Hippocampal formation (tissue), 2 donors: ENCODE measurements around the gene IQSEC1.

Experiments used
- DNase-seq, 2 donors: peaks; one replicate each; lab custom pipeline; 2025; lab: John Stamatoyannopoulos, UW

IQSEC1 gene

DNA sequence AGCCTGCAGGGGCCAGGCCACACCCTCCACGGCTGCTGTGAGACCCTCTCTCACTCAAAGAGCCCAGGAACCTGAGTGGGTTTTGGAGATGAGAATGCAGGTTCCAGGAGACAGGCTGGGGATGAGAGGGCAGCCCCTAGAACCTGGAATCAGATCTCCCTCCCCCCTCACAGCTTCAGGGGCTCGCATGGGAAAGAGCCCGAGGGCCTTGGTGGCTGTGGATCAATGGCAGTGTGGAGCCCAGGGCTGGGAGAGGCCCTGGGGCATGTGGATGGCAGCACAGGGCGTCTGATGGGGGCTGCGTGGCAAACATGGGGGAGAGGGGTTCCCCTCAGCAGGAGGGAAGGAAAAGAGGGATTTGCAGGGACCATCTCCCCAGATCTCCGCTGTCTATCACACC, 119.0 kb downstream of the IQSEC1 start:
- no peak for DNase-seq

DNA sequence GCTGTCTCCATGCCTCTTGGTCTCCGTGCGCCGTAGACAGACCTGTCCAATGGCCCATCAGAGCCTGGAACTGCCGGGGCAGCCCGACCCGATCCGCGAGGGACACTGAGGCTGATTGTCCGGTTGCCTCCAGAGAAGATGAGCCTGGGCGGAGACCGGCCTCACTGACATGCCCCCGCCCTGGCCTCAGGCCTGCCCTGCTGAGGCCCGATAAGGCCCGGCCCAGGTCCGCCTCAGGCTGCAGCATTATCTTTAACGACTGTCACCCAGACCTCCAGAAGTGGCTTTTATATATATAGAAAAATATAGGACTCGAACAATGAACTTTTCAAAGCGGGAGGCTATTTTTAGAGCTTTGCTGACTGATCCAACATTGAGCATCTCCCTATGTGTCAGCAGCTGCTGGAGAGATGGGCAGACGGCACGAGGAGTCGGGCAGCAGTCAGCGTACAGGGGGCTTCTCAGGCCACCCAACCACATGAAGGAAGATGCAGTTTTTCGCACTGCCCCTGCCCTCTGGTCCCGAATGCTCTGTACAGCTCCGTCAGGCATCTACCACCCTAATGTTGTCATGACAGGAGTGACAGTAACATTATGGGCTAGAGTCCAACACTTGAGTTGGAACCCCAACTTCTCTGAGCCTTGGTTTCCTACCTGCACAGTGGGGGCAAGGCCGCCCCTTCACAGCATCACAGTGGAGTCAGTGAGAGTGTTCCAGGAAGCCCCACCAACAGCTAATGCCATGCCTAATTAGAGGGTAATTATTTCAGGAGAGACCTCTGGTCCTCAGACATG, 119.8 kb downstream of the IQSEC1 start:
- DNase-seq: no peak

DNA sequence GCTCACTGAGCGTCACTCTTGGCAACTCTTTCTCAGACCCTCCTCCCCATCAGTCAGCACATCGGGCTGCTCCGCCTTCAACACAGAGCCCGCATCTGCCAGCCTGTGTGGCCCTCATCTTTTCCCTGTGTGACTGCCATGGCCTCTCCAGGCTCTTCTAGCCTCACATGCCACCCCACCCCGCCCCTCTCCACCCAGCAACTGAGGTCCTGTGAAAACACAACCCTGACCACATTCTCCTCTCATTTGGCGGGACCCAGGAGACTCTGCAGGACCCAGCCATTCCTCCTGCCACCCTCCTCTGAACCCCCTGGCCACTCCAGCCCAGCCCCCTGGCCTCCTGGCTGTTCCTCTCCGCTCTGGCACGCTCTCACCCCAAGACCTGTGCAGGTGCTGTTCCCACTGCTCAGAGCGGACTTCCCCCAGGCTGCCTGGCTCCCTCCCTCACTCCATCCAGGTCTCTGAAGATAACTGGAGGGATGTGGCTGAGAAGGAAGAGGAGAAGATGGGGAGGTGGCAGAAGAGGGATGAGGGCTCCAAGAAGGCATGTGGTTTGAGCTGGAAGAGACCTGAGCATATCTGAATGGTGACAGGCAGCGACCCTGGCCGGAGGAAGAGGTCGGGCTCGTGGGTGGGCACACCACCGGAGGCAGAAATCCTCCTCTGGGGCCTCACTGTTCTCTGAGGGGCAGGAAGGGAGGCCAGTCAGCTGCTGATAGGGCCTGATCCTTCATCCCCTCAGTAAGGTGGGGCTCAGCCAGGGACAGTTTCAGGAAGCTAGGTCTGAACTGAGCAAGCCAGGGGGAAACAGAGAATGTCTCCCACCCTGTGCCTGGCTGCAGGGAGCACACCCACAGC, 120.7 kb downstream of the IQSEC1 start:
- no peak for DNase-seq

DNA sequence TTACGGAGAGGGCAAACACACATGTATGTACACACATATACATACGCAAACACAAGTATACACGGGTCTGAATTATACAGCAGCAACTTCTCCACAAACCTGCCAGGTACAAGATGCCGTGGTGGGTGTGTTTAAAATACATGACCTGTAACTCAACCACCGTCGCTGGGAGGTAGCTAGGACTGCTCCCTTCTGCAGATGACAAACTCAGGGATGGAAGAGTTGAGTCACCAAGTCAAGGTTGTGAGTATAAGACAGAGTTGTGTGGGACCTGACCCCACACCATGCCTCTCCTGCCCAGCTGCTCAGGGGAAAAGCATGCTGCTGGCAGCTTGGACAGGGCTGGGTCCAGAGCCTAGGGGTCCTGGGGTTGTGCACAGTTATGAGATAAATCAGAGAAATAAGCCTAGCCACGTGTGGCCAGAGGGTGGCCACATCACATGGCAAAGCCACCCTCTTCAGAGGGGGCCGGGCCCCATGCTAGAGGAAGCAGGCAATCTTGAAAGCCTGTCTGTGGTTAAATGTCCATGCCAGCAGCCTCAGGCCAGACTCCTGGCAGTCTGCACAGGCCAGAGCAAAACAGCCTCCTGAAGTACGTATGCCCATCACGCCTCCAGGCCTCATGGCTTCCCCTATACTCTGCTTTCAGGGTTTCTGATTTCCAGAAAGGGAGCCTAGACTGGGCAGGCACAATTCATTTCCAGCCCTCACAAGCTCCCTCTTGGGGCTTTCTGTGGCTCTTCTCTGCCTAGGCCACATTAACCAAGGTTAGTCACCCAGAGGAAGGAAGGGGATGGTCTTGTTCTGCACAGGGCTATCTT, 124.1 kb downstream of the IQSEC1 start:
- DNase-seq: peak in 1 of 2 donors; percentile 21

DNA sequence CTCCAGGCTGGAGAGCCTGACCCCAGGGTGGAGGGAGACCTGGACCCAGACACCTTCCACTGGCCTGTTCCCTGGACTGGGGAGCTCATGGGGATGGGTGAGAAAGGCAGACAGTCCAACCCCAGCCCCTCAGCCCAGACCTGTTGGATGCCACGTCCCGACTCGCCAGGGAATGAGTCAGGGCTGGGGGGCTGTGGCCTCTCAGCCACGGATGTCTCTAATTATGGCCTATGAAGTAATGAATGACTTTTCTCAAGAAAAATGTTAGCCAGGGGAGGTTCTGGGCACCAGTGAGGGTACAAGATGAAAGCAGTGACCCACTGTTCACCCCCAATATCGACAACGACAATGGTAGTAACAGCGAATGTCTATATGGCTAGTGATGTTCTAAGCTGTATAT, 124.9 kb downstream of the IQSEC1 start:
- DNase-seq: no peak

DNA sequence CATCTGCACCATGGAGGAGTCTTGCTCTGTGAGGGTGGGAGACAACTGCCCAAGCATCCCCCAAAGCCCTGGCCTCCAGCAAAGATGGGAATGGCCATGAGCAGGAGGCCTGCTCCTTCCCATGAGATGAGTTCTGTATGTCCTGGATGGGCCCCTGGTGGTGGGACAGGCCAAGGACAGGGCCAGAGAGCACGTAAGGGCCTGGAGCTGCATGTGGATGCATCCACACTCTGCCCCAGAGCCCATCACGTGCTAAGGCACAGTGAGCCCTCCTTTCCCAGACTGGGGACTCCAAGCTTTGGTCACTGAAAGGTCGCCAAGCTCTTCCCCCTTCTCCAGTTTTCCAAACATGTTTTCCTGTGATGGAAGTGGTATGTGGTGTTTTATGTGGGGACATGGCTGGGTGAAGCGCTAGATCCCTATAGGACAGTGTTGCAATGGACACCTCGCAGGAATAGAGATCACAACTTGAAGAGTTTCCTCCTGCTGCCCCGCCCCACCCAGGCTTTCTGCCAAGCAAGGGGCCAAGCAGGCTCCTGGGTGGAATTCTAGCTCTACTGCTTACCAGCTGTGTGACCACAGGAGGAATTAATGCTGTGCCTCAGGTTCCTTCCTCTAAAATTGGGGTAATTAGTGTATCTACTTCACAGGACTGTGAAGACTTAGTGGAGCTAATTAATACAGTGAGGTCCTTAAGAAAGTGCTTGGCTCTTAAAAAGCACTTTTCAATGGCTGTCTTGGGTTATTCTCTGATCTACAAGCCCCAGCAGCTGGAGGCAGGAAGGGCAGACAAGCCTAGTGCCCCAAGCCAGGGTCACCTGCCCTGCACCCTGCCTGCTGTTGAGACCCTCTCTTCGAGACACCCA, 125.5 kb downstream of the IQSEC1 start:
- no peak for DNase-seq

DNA sequence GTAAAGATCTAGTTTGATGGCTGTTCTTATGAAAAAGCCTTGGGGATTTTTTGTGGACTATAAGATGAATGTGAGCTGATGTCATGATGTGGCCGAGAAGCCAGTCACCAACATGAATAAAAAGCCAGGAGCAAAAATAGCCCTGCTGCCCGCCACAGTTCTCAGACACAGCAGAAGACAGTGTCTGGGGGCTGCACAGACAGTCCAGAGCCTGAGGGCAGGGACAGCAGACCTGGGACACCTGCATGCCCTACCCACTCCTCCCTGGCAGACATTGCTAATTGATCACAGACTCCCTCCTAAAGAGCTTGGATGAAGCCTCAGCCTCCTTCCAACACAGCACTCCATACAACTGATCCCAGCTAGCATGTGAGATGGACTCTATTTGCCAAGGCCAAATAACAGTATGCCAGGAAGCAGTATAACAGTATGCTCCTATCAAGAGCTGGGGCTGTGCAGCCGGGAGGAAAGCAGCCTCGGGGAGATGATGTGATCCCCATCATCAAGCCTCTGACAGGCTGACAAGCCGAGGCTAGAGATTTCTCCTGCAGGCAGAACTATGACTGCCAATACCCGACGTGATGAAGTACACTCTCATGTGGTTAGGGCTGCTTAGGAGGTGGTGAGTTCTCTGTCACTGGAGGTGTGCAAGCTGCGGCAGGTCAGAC, 126.4 kb downstream of the IQSEC1 start:
- no peak for DNase-seq

DNA sequence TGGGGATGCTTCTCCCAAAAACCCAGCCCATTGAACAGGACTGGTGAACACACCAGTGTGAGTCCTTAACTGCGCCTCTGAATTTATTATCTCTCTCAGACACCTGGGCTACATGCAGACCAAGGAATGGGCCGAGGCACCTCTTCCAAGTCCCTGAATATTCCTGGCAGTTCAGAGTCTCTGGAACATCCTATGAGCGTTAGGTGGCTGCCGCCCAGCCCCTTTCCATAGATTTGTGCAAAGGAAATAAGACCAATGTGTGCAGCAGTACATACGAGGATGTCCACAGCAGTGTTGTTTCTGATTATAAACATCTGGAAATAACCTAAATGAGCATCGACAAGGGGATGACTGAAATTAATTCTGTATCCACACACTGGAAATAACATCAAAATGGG, 127.0 kb downstream of the IQSEC1 start:
- DNase-seq: no peak

DNA sequence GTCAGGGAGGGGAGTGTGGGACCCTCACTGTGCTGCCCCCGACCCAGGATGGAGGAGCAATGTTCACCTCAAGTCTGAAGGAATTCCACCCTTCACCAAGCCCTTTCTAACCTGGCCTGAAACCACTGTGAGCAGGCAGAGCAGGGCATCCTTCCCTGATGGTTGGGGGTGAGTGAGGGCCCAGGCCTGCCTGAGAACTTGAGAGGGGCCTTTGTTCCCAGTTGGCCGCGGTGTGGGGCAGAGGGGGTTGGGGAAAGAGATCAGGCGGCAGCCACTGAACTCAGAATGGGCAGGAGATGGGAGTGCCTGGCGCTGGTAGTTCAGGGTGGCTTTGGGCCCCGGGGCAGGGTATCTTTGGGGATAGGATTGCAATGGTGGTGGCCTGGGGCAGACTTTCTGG, 128.4 kb downstream of the IQSEC1 start:
- peak; percentile 82 to 84 for DNase-seq

DNA sequence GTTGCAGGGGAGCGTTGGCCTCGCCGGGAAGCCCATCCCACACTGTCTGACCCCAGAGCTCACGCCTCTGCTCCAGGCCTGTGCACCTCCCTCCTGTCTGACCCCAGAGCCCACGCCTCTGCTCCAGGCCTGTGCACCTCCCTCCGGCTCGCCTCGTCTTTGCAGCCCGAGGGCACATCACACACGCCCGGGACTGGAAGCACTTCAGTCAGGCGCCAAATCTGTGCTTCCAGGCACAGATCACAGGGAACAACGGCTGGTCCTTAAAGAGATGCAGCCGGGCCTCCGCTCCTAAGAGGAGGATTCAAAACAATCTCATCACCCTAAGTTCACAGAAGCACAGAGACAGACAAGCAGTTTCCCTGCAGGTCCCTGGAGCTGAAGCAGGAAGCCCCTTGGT, 128.8 kb downstream of the IQSEC1 start:
- DNase-seq: peak in 1 of 2 donors; percentile 49

DNA sequence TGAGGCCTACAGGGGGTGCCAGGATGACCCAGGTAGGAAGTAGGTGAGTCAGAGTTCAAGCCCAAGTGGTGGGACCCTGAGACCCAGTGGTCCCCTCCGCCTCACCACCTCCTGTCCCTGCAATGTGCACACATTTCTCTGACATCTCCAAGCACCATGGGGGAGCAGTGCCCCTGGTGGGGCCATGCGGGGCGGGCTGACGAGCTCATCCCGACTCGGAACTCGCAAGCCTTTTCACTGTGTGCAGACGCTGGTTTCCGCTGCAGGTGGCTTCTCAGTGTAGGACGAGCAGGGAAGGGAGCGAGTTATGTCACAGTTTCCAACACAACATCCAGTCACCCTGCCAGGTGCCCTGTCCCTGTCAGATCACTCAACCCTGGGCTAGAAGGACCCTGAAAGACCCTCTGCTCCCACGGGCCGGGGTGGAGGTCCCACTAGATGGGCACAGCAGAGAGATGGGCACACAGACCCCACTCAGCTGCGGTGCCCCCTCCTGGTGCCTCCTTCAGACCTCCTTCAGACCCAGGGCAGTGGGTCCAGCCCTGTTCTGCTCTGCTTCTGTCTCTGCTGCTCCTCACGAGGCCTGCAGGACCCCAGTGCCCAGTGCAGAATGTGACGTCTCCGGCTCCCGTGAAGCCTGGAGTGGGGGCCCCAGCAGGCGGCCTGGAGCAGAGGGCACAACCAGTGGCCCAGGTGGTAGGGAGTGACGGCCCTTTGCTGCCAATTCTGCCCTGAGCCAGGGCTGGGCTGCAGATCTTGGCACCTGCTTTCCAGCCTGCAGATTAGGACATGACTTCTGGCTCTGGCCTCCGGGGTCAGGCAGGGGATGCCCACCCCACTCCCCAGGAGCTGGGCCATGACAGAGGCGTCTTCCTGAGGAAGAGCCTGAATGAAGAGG, 129.9 kb downstream of the IQSEC1 start:
- DNase-seq: no peak

DNA sequence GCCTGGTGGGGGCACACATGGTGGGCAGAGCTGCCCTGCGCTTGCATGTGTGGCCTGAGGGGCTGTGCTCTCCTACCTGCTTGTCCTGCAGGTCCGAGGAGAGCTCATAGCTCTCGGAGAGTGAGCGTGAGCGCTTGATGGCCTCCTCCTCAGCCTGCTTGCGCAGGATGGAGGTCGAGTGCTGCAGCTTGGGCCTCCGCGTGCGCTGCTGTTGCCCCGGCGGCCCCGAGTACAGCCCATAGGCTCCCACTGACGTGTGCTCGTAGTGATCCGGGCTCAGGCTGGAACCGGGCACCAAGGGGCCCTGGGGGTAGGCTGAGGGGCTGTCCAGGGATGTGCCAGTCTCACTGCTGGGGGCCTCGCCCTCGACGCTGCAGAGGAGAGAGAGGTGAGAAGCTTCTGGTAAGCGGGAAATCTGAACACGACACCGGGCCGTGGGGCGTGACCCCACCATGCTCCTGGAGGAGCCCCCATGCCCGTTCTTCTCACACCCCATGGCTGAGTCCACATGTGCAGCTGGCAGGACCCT, 131.7 kb downstream of the IQSEC1 start:
- no peak for DNase-seq

DNA sequence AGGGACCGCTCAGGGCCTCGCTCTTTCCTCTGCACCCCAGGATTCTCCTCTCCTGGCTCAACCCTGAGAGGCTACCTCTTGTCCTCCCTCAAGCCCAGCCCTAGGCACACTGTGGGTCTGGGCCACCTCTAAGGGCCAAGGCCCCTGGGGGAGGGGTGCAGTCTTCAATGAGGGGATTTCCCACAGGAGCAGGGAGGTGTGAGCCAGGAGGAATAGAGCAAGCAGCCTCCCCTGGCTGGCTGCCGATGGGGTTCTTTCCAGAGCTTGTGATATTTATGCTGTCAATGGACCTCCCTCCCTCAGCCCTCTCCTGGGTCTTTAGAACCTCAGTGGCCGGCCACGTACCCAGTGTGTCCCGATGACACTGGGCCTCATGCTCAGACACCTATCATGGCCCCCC, 132.4 kb downstream of the IQSEC1 start:
- no peak for DNase-seq

GRCh38 chr3:12939137-12939536, 134.1 kb downstream of the IQSEC1 start:
- no peak for DNase-seq

- DNase-seq: no peak
Measured at GRCh38 chr3:12938258-12938711, 134.9 kb downstream of the IQSEC1 start.

DNA sequence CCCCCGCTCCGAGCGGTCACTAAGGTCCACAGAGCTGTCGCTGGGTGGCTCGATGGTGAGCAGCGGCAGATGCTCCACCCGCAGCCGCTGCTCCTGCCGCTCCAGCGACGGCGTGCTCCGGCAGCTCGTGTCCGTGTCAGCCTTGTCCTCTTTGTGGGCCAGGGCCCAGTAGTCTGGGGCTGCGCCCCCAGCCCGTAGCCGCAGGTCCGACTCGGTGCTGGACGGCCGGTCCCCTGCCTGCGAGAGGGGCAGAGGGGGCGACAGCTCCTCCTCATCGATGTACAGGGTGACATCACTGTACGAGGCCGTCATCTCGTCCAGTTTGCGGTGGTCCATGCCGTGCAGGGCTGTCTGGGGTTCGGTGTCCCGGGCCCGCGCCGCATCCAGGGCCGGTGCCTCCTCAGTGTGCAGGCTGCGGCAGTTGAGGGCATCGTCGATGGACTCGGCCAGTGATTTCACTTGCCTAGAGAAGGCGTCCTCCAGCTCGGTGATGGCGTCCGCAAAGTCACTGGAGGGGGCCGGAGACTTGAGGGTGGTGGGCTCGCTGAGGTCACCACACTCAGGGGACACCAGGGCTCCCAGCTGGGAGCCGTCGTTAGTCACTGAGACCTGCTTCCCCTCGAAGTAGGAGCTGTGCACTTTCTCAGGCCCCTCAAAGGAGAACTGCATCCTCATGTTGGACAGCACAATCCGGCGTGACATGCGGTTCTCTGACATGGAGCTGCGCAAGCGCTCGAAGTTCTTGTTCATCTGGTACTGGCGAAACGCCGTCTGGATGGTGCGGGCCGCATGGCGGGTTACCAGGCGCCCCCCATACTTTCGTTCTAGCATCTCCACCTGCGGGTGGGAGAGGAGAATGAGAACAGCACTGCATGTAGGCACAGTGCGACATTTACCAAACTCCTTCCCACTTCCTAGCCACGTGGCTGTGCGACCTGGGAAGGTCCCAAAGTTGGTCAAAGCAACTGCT, 137.1 kb downstream of the IQSEC1 start:
- DNase-seq: no peak

DNA sequence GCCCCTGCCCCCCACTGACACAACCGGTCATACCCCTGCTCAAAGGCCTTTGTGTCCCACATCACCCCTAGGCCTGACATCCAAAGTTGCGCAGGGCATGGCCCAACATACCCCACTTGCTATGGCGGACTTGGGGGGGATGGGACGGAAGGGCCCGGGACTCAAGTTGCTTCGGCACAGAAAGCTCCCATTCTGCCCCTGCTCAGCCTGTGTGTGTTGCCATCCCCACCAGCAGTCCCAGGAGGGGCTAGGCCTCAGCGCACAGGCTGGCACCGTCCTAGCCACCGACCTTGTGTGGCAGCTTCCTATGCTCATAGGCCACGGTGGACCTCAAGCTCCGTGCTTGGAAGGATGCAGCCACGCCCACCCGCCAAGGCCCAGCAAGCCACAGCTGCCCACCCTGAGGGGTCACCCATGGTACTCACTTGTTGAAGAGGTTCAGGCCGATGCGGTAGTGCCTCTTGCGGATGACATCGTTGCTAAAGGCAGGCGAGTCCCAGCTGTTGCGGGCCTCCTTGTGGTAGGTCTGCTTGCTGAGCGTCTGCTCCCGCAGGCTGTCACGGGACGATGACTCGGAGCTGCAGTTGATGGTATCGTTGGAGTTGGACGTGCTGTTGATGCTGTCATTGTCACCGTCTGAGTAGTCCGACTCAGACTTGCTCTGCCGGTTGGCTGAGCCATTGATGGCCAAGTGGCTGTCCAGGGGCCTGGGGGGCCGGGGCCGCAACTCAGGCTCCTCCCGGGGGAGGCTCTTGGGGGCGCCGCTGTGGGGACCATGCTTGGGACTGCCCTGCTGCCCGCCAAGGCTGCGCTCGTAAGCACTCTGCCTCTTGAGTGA, 138.0 kb downstream of the IQSEC1 start:
- no peak for DNase-seq
